B cell (primary cell): ENCODE measurements around the gene SLC13A3.

ENCODE experiments used
- EZH2 ChIP-seq: IDR thresholded peaks from 2 replicates; pipeline ENCODE4 v1.6.1; 2012; ENCODE audit warnings: borderline replicate concordance, low read depth, mild to moderate bottlenecking, moderate library complexity, low read length; ENCODE audit not compliant: insufficient read depth, poor library complexity, severe bottlenecking
- TF ChIP-seq, protein P1 (sequence below): fragments of 200-600 bp; IDR thresholded peaks from one replicate; pipeline ENCODE4 v1.8.0; 2022; ENCODE audit warnings: antibody characterized with exemption, mild to moderate bottlenecking

DNA sequence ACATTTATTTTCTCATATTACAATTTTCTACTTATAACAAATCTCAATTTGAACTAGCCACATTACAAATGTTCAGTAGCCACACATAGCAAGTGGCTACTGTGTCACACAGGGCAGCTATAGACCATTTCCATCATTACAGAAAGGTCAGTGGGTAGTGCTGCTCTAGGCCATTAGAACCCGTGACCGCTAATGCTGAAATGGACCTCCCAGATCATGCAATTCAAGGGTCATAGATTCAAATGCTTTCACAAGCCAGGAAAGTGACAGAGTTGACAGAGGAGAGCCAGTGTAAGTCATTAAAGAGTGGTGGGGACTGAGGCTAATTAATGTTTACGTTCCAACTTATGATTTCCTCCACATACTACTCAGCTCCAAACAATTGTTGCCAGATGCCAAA, 97.3 kb downstream of the SLC13A3 start:
- TF ChIP-seq, protein P1, sequence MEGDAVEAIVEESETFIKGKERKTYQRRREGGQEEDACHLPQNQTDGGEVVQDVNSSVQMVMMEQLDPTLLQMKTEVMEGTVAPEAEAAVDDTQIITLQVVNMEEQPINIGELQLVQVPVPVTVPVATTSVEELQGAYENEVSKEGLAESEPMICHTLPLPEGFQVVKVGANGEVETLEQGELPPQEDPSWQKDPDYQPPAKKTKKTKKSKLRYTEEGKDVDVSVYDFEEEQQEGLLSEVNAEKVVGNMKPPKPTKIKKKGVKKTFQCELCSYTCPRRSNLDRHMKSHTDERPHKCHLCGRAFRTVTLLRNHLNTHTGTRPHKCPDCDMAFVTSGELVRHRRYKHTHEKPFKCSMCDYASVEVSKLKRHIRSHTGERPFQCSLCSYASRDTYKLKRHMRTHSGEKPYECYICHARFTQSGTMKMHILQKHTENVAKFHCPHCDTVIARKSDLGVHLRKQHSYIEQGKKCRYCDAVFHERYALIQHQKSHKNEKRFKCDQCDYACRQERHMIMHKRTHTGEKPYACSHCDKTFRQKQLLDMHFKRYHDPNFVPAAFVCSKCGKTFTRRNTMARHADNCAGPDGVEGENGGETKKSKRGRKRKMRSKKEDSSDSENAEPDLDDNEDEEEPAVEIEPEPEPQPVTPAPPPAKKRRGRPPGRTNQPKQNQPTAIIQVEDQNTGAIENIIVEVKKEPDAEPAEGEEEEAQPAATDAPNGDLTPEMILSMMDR: no peak
- no peak for TF ChIP-seq EZH2
